Renal pelvis (tissue), 4 donors: ENCODE results near the gene SORCS2. TPM values are rescaled to one million over a fixed set of nuclear protein-coding genes. Genes with fewer than 3 reads are reported as not detected.
A peak's percentile ranks its signal among the peaks of the same experiment; 100 is the strongest.
"Not testable (repeated sequence)": the region's sequence is repeated elsewhere in the genome, so short reads cannot be mapped to it uniquely, and the experiment has no call there.

Experiments
- DNase-seq: peaks from one replicate; pipeline ENCODE4 v3.0.0-alpha.2; 2013
- polyA plus RNA-seq, 3 donors: library from polyadenylated mRNA; unstranded; fragments of 120-200 nt; gene quantifications; one replicate each; pipeline ENCODE4 v1.2.1, GENCODE V29; 2013; ENCODE audit not compliant: insufficient read length in 3 of 3

Gene SORCS2
- polyA plus RNA-seq, 3 donors = 5.2 to 11.7 (median 11.1) TPM

GRCh38 chr4:7444314-7444713 is 252.0 kb downstream of the SORCS2 start:
- DNase-seq = no peak

DNA sequence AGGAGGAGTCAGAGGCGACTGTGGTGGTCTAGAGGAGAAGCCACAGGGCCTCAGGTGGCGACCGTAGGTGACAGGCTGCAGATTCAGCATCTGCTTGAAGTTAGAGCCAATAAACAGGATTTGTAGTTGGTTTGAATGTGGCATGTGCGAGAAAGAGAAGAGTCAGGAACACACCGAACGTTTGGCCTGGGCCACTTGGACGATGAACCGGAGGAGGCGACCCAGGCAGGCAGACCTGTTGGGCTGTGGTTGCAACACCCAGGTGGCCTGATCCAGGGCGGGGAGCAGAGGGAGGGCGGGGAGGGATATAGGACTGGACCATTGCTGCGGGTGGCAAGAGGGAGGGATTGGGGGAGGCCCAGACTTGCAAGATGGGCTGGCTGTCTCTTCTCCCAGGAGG is 252.4 kb downstream of the SORCS2 start:
- DNase-seq = no peak

- DNase-seq = no peak
Measured at GRCh38 chr4:7447236-7447635, 254.9 kb downstream of the SORCS2 start.

DNA sequence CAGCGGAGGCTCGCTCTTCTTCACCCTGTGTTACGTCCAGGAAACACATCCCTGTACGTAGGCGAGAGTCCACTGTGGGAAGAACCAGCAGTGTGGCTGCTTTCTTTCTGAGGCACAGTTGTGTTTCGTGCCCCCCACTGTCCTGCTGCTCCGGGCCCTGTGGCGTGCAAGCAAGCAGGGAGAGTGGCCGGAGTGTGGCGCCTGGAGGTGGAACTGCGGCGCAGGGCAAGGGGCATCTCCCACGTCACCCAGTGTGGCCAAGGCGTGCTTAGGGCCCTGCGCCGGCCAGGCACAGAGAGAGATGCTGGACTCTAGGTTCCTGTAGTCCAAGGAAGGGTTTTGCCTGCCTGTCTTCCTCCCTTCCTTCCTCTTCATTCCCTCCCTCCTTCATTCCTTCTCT is 255.7 kb downstream of the SORCS2 start:
- DNase-seq = no peak

DNA sequence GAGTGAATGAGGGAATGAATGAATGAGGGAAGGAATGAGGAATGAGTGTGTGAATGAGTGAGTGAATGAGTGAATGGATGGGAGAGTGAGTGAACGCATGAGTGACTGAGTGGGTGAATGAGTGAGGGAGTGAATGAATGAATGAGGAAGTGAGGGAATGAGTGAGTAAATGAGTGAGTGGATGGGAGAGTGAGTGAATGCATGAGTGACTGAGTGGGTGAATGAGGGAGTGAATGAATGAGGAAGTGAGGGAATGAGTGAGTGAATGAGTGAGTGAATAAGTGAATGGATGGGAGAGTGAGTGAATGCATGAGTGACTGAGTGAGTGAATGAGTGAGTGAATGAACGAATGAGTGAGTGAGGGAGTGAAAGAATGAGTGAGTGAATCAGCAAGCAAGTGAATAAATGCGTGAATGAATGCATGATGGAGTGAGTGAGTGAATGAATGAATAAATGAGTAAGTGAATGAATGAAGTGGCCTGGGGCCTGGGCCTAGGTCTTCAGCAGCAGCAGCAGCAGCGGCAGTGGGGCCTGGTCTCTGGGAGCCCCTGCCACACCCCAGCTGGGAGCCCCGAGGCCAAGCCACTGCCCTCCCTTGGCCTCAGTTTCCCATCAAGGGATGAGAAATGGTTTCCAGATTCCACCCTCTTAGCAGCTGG is 258.6 kb downstream of the SORCS2 start:
- no peak for DNase-seq

- no peak for DNase-seq
Measured at GRCh38 chr4:7451434-7451789, 259.1 kb downstream of the SORCS2 start.

GRCh38 chr4:7451800-7452199 is 259.5 kb downstream of the SORCS2 start:
- no peak for DNase-seq

GRCh38 chr4:7452802-7453201 is 260.5 kb downstream of the SORCS2 start:
- not testable (repeated sequence) for DNase-seq

GRCh38 chr4:7457201-7458065 is 265.1 kb downstream of the SORCS2 start:
- DNase-seq = no peak

DNA sequence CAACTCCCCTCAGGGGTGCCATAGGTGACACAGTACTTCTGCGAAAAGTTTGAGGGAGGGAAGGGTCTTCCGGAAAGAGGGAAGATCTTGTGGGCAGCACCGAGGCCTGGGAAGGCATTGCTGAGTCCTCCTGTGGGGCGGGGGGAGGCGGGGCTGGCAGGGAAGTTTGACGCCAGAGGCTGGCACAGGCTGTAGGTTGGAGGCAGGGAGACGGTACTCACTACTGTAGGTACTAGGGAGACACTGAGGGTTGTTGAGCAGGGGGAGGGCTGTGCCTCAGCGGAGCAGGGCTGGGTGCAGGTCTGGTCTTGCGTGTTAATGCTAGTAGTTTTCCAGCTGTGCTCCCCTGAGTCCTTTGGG is 265.7 kb downstream of the SORCS2 start:
- no peak for DNase-seq

DNA sequence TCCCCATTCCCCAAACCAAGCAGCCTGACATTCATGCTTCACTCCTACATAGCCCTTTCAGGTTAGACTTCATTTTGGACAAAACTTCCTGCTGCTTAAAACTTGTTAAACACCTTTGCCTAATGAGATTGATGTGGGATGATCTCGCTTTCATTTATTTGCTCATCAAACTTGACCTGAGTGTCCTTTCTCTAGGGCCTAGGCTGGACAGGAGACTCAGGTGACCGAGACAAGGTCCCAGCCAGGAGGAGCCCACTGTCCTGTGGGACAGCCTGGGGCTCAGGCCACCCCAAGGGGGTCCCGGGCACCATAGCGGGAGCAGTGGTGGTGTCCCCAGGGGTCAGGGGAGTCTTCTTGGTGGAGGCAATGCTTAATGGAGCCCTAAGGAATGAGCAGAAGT is 266.1 kb downstream of the SORCS2 start:
- DNase-seq = no peak

DNA sequence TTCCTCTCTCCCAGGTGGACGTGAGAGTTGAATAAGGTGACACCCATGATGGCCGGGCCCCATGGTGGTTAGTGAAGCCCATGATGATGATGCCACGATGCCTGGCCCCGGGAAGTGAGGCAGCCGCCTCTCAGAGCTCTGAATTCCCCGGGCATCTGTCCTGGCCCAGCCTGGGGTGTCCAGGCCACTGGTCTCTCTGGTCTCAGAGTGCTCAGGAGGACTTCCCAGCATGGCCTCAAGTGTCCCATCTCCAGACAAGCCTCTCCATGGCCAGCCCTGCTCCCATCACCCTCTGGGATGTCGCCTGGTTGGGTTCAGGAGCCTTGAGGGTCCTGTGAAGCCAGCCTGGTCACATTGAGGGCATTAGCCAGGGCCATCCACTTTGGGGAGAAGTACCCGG is 267.1 kb downstream of the SORCS2 start:
- DNase-seq = no peak

GRCh38 chr4:7460566-7460965 is 268.2 kb downstream of the SORCS2 start:
- DNase-seq = peak; percentile 50

GRCh38 chr4:7461230-7461629 is 268.9 kb downstream of the SORCS2 start:
- no peak for DNase-seq

GRCh38 chr4:7462509-7462971 is 270.2 kb downstream of the SORCS2 start:
- peak; percentile 27 for DNase-seq

- no peak for DNase-seq
Measured at GRCh38 chr4:7463566-7464258, 271.4 kb downstream of the SORCS2 start.

DNA sequence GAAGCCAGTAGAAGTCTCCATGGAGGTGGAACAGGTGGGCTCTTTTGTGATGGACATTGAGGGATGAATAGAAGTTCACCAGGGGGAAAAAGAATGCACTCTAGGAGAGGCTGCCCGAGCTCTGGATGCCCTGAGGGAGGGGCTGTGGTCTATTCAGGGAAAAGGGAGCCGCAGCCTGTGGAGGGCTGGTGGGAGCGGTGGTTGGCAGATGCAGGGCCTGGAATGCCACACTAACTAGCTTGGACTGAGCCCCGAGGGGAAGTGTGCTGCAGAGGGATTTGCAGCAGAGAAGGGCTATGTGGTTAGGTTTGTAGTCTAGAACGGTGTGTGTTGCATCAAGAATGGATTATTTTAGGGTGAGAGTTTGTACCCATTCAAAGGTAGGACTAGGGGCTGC is 271.9 kb downstream of the SORCS2 start:
- DNase-seq = no peak

DNA sequence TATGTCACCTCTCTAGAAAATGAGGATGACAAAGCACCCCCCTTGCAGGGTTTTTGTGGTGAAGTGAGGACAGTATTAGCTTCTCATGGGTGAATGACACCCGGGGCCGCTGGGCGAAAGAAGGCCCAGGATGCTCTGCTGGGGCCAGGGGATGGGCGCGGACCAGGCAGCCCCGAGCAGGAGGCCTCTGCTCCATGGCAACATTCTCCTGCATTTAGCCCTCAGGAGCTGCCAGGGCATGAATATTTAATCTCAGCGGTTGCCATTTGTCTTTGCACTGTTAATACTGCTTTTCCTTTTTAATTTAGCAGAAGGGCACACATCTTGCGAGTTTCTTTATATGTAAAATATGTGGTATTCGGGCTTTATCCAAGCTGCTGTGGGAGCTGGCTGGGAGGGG is 272.7 kb downstream of the SORCS2 start:
- no peak for DNase-seq

DNA sequence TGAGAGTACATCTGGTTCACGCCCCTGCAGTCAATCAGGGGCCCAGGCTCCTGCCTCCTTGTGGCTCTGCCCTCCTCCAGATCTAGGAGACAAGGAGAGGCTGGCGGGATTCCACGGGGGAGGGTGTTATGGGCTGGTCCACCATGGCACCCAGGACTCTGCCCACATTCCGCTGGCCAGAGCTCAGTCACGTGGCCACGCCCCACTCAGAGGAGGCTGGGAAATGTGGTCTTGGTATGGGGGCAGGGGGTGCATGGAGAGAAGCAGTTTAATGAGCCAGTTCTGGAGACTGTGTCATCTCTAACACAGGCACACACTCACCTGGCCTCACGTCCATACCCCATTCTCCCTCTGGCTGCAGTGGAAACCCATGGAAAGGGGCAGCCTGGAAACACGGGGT is 273.9 kb downstream of the SORCS2 start:
- DNase-seq = no peak

- no peak for DNase-seq
Measured at GRCh38 chr4:7466904-7467303, 274.6 kb downstream of the SORCS2 start.

DNA sequence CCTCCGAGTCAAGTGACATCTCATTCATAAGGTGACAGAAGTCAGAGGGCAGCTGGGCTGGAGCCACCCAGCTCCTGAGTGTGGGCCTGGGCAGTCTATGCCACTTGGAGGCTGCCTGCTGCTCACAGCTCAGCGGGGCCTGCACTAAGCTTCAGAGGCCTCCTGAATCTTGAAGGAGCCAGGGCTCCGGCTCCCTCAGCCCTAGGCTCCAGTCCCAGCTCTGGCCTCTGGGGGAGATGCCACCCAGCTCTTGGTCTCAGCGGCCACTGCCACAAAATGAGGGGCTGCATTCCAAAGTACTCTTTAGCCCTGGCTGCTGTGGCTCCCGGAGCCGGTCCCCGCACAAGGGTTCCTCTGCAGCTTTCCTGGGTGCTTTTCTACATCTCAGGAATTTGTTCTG is 275.1 kb downstream of the SORCS2 start:
- DNase-seq = no peak

DNA sequence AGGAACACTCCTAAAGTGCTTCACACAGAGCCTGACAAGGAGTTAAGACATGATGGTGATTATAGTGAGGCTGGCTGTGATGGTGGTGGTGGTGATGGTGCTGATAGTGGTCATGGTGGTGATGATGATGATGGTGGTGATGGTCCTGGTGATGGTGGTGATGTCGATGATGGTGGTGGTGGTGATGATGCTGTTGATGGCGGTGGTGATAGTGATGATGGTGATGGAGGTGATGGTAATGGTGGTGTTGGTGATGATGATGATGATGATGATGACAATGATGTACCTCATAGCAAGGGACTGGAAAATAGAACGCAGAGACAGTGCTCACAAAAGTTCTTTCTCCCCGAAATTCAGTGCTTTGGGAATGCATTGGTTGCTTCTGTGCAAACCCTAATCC is 276.7 kb downstream of the SORCS2 start:
- no peak for DNase-seq

DNA sequence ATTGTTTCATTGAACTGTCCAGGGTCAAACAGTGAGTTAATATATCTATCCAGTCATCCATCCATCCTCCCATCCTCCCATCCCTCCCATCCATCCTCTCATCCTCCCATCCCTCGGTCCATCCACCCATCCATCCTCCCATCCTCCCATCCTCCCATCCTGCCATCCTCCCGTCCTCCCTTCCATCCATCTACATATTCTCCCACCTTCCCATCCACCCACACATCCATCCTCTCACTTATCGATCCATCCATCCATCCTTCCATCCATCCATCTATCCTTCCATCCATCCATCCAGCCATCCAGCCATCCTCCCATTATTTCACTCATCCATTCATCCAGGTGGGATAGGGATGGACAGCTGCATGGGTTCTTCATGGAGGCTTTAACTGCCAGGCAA is 277.8 kb downstream of the SORCS2 start:
- no peak for DNase-seq
